GM23338 (cell line): ENCODE measurements around the gene PDX1. TPM values are rescaled to one million over a fixed set of nuclear protein-coding genes. Genes with fewer than 3 reads are reported as not detected.

Experiments
- ATAC-seq: fragments of 200-7000 bp; cut with Tn5 transposase; 3 replicates; pipeline ENCODE4 v1.9.1; 2020
- DNase-seq: peaks from one replicate; pipeline ENCODE4 v3.0.0-alpha.2; 2015; ENCODE audit warnings: low spot score
- H2AFZ ChIP-seq: fragments of 200-600 bp; sonication (generic); 2 replicates; pipeline ENCODE4 v1.8.0; 2016; ENCODE audit warnings: antibody characterized with exemption, mild to moderate bottlenecking, moderate library complexity
- H3F3A ChIP-seq: fragments of 200-600 bp; sonication (generic); replicated peaks from 2 replicates; pipeline ENCODE4 v1.8.0; 2017; ENCODE audit warnings: antibody characterized with exemption, mixed run types, low read depth
- H3K27ac ChIP-seq: fragments of 200-600 bp; sonication (generic); 2 replicates; pipeline ENCODE4 v1.6.1; 2016; ENCODE audit warnings: low read depth
- H3K27me3 ChIP-seq: fragments of 200-600 bp; sonication (generic); 2 replicates; pipeline ENCODE4 v1.8.0; 2016; ENCODE audit warnings: mild to moderate bottlenecking, mixed run types, moderate library complexity; ENCODE audit not compliant: insufficient read depth
- H3K36me3 ChIP-seq: fragments of 200-600 bp; sonication (generic); 2 replicates; pipeline ENCODE4 v1.8.0; 2016; ENCODE audit warnings: mild to moderate bottlenecking; ENCODE audit not compliant: insufficient read depth
- H3K4me1 ChIP-seq: fragments of 200-600 bp; sonication (generic); 2 replicates; pipeline ENCODE4 v1.8.0; 2016; ENCODE audit warnings: mild to moderate bottlenecking, moderate library complexity; ENCODE audit not compliant: insufficient read depth
- H3K4me2 ChIP-seq: fragments of 200-600 bp; sonication (generic); 2 replicates; pipeline ENCODE4 v1.7.1; 2017; ENCODE audit warnings: mixed run types
- H3K4me3 ChIP-seq: fragments of 200-600 bp; sonication (generic); 2 replicates; pipeline ENCODE4 v1.6.1; 2016; ENCODE audit warnings: mixed run types
- H3K79me2 ChIP-seq: fragments of 200-600 bp; sonication (generic); replicated peaks from 2 replicates; pipeline ENCODE4 v1.8.0; 2017; ENCODE audit warnings: mild to moderate bottlenecking; ENCODE audit not compliant: insufficient read depth
- H3K9me2 ChIP-seq: fragments of 200-600 bp; sonication (generic); 2 replicates; pipeline ENCODE4 v1.8.0; 2017; ENCODE audit not compliant: insufficient read depth
- H4K20me1 ChIP-seq: fragments of 200-600 bp; sonication (generic); replicated peaks from 2 replicates; pipeline ENCODE4 v1.8.0; 2017; ENCODE audit warnings: mild to moderate bottlenecking; ENCODE audit not compliant: insufficient read depth
- H3K27ac Mint-ChIP-seq: 2 replicates; pipeline ENCODE4 v1.8.0; 2020; ENCODE audit warnings: inconsistent platforms, mild to moderate bottlenecking, moderate library complexity, mixed read lengths
- H3K27me3 Mint-ChIP-seq: 3 replicates; pipeline ENCODE4 v1.8.0; 2022; ENCODE audit warnings: low read depth, mild to moderate bottlenecking, moderate library complexity, mixed read lengths, inconsistent platforms; ENCODE audit not compliant: insufficient read depth, poor library complexity
- H3K36me3 Mint-ChIP-seq: 3 replicates; pipeline ENCODE4 v1.8.0; 2021; ENCODE audit warnings: low read depth, mild to moderate bottlenecking, inconsistent platforms, moderate library complexity, mixed read lengths
- H3K4me1 Mint-ChIP-seq: 3 replicates; pipeline ENCODE4 v1.8.0; 2020; ENCODE audit warnings: mild to moderate bottlenecking, inconsistent platforms, mixed read lengths
- H3K4me3 Mint-ChIP-seq: 3 replicates; pipeline ENCODE4 v1.8.0; 2021; ENCODE audit warnings: moderate library complexity, mild to moderate bottlenecking, inconsistent platforms, mixed read lengths
- H3K9me3 Mint-ChIP-seq: 3 replicates; pipeline ENCODE4 v1.8.0; 2020; ENCODE audit warnings: moderate library complexity, mild to moderate bottlenecking, inconsistent platforms, mixed read lengths
- CTCF ChIP-seq, 2 experiments: fragments of 200-600 bp in 1 of 2; sonication (generic) in 1 of 2; conservative IDR thresholded peaks; 2 replicates each; pipeline versions ENCODE4 v1.5.1 to v1.6.1; 2016 to 2017; ENCODE audit warnings: antibody characterized with exemption in 2 of 2, low read depth in 2 of 2, mild to moderate bottlenecking in 2 of 2, moderate library complexity in 1 of 2
- ETS1 ChIP-seq: IDR thresholded peaks from 2 replicates; pipeline ENCODE4 v1.6.1; 2016; ENCODE audit warnings: antibody characterized with exemption
- EZH2 ChIP-seq: fragments of 200-600 bp; sonication (generic); IDR thresholded peaks from one replicate; pipeline ENCODE4 v1.8.0; 2017; ENCODE audit warnings: antibody characterized with exemption, mild to moderate bottlenecking, low read depth; ENCODE audit not compliant: unreplicated experiment
- EZH2phosphoT487 ChIP-seq: fragments of 200-600 bp; sonication (generic); IDR thresholded peaks from one replicate; pipeline ENCODE4 v1.8.1; 2018; ENCODE audit warnings: antibody characterized with exemption; ENCODE audit not compliant: unreplicated experiment
- JUNB ChIP-seq: IDR thresholded peaks from one replicate; pipeline ENCODE4 v1.6.1; 2016; ENCODE audit warnings: antibody characterized with exemption; ENCODE audit not compliant: unreplicated experiment
- NANOG ChIP-seq: IDR thresholded peaks from 2 replicates; pipeline ENCODE4 v1.6.1; 2016; ENCODE audit warnings: antibody characterized with exemption, borderline replicate concordance
- POLR2AphosphoS5 ChIP-seq: IDR thresholded peaks from 2 replicates; pipeline ENCODE4 v1.6.1; 2016; ENCODE audit warnings: antibody characterized with exemption, low read depth
- REST ChIP-seq: IDR thresholded peaks from one replicate; pipeline ENCODE4 v1.6.1; 2018; ENCODE audit warnings: antibody characterized with exemption; ENCODE audit not compliant: unreplicated experiment
- STAT1 ChIP-seq: IDR thresholded peaks from one replicate; pipeline ENCODE4 v1.6.1; 2016; ENCODE audit warnings: antibody characterized with exemption; ENCODE audit not compliant: unreplicated experiment
- ZNF114 ChIP-seq: fragments of 250-450 bp; sonication (Bioruptor Pico); IDR thresholded peaks from 2 replicates; pipeline ENCODE4 v1.5.0; 2020; ENCODE audit warnings: mild to moderate bottlenecking, moderate library complexity
- ZNF331 ChIP-seq: fragments of 250-450 bp; sonication (Bioruptor Pico); IDR thresholded peaks from 2 replicates; pipeline ENCODE4 v1.5.0; 2020; ENCODE audit warnings: low read depth, mild to moderate bottlenecking, moderate library complexity
- ZNF462 ChIP-seq: fragments of 250-450 bp; sonication (Bioruptor Pico); IDR thresholded peaks from 2 replicates; pipeline ENCODE4 v1.5.0; 2020; ENCODE audit warnings: mild to moderate bottlenecking, moderate library complexity
- polyA plus RNA-seq: library from polyadenylated mRNA; unstranded; fragments of >200 nt; fragmentation: Nextera tagmentation; extraction: Ambion mirVana; gene quantifications from 2 replicates; pipeline ENCODE4 v1.2.1, GENCODE V29; 2016
- total RNA-seq: library from RNA; depleted of rRNA; stranded (reverse); fragments of >200 nt; shearing (Covaris generic); gene quantifications from 2 replicates; pipeline ENCODE4 v1.2.3, GENCODE V29; 2014

The PDX1 gene
- total and polyA plus RNA-seq, 2 experiments from 2014 or later, result not detected

- peaks cover 8% of the 10 kb centered on the region for H3K27me3 Mint-ChIP-seq
These were observed 15.1 kb upstream of the PDX1 start for GRCh38 chr13:27904719-27905118.

More at GRCh38 chr13:27904719-27905118, 15.1 kb upstream of the PDX1 start:
- Histone ChIP-seq H3K27me3 (peaks cover 41% of the 10 kb centered on the region), H3F3A (no peaks in the 10 kb centered on the region), H3K79me2 (no peaks in the 10 kb centered on the region), H3K27ac (no peak overlapping the region), H2AFZ (no peak overlapping the region), H3K36me3 (no peaks in the 10 kb centered on the region), H3K4me1 (no peaks in the 10 kb centered on the region), H3K4me2 (no peak overlapping the region), H3K9me2 (no peaks in the 10 kb centered on the region), H3K4me3 (no peak overlapping the region), H4K20me1 (no peaks in the 10 kb centered on the region)
- H3K4me1 Mint-ChIP-seq, result peaks cover under 1% of the 10 kb centered on the region
- DNase-seq, result no peak
- no peak overlapping the region for H3K4me3 Mint-ChIP-seq
- H3K36me3 Mint-ChIP-seq, result no peaks in the 10 kb centered on the region
- H3K27ac Mint-ChIP-seq, result no peak overlapping the region
- TF ChIP-seq ETS1 (no peak), EZH2 (no peak), ZNF114 (CRISPR knock-in tag) (no peak), STAT1 (no peak), NANOG (no peak), ZNF462 (no peak), POLR2AphosphoS5 (no peak), REST (no peak), EZH2phosphoT487 (no peak), ZNF331 (CRISPR knock-in tag) (no peak), CTCF (conservative IDR thresholded peaks at IDR 0.05; ENCODE audit: low read depth in 2 of 2) (no peak), JUNB (no peak)
- no peaks in the 10 kb centered on the region for H3K9me3 Mint-ChIP-seq
- ATAC-seq, result no peak
